Hematopoietic multipotent progenitor cell treated with erythropoietin and hydrocortisone succinate and interleukin-3 and kit ligand, for 17 days (in vitro differentiated cells): ENCODE measurements around the gene UCK2.
A peak's percentile ranks its signal among the peaks of the same experiment; 100 is the strongest.

ENCODE experiments used
- DNase-seq: peaks from one replicate; pipeline ENCODE4 v3.0.0-alpha.2; 2015; ENCODE audit warnings: low spot score

The UCK2 gene

GRCh38 chr1:165855010-165855838 is 27.8 kb downstream of the UCK2 start:
- DNase-seq = no peak

- no peak for DNase-seq
These were observed 28.6 kb downstream of the UCK2 start for GRCh38 chr1:165856021-165856420.

- no peak for DNase-seq
These were observed 29.2 kb downstream of the UCK2 start for GRCh38 chr1:165856606-165857005.

GRCh38 chr1:165857046-165857801 is 29.8 kb downstream of the UCK2 start:
- DNase-seq = peak; percentile 59

- no peak for DNase-seq
These were observed 31.0 kb downstream of the UCK2 start for GRCh38 chr1:165858364-165858823.

GRCh38 chr1:165858967-165859845 is 31.8 kb downstream of the UCK2 start:
- no peak for DNase-seq

- no peak for DNase-seq
These were observed 32.7 kb downstream of the UCK2 start for GRCh38 chr1:165860065-165860464.

GRCh38 chr1:165861911-165862310 is 34.5 kb downstream of the UCK2 start:
- DNase-seq = no peak

GRCh38 chr1:165862448-165862847 is 35.0 kb downstream of the UCK2 start:
- DNase-seq = no peak

- DNase-seq = no peak
These were observed 35.9 kb downstream of the UCK2 start for GRCh38 chr1:165863346-165863745.

GRCh38 chr1:165865633-165866340 is 38.4 kb downstream of the UCK2 start:
- DNase-seq = no peak

GRCh38 chr1:165869343-165869742 is 41.9 kb downstream of the UCK2 start:
- DNase-seq = no peak

- peak; percentile 67 for DNase-seq
These were observed 44.1 kb downstream of the UCK2 start for GRCh38 chr1:165871311-165872067.

GRCh38 chr1:165873481-165873880 is 46.1 kb downstream of the UCK2 start:
- DNase-seq = no peak

GRCh38 chr1:165874643-165875042 is 47.2 kb downstream of the UCK2 start:
- no peak for DNase-seq

- DNase-seq = no peak
These were observed 47.8 kb downstream of the UCK2 start for GRCh38 chr1:165875171-165875570.

- DNase-seq = no peak
These were observed 48.2 kb downstream of the UCK2 start for GRCh38 chr1:165875604-165876003.

GRCh38 chr1:165876121-165876520 is 48.7 kb downstream of the UCK2 start:
- DNase-seq = no peak

- DNase-seq = no peak
These were observed 50.0 kb downstream of the UCK2 start for GRCh38 chr1:165877411-165877810.

- no peak for DNase-seq
These were observed 50.6 kb downstream of the UCK2 start for GRCh38 chr1:165877940-165878556.
